ENCODE results near the gene SC5D.

The SC5D gene

DNA sequence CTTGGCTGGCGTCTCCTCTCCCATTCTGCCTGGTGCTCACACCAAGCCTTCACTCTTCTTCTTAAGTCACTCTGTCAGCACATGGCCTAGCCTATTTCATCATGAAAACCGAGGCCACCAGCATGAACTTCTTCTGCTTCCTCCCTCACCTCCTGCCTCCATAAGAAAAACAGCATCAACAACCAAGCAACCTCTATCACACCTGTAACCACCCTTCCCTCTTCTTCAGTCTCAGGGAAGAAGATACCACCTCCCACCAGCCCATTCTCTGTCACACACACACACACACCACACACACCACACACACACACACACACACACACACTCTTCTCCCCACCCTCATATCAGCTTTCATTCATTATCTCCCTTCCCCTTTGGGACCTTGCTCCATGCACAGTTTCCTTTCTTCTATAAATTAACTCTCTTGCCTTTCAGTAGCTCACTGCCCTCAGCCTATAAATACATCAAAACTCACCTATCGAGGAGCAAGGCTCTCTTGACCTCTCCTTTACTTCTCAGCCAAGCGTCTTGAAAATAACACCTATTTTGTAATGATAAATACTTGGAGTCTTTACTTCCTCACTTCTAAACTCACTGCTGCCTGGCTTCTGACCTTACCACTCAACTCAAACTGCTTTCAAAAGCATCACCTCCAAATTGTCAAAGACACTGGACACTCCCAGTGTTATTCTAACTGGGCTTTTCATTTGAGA, 36.6 kb downstream of the SC5D start:
- Mint-ChIP-seq H3K27me3 (ENCODE audit: low read depth) (no peaks in the 10 kb centered on the region), H3K4me3 (no peak overlapping the region)

DNA sequence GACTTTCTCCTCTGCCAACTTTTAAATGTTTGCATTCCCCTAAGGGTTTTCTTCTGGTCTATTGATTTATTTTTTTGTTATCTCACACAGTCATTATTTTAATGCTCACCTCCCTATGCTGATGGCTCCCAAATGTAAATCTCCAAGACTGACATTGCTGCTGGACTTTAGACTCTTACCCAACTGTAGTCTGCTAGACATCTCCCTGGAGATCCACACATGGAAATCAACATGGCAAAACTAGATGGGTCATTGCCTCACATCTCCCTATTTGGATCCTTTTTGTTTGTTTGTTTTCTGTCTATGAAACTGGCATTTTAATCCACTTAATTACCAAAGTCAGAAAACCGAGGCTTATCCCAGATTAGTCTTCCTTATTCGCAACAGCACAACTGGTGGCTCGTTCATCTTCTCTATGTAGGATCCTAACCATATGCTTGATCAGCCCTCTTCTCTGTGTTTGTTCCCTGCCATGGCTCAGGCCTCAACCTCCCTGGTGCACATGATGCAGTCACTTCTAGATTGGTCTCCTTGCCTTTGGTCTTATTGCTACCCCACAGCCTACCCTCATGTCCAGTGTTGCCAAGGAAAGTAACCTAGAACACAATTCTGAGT, 37.3 kb downstream of the SC5D start:
- H3K27me3 Mint-ChIP-seq (ENCODE audit: low read depth), result no peaks in the 10 kb centered on the region
- no peaks in the 10 kb centered on the region for H3K4me1 Mint-ChIP-seq (ENCODE audit: low read depth)
- no peaks in the 10 kb centered on the region for H3K36me3 Mint-ChIP-seq (ENCODE audit: low read depth)
- no peak overlapping the region for H3K27ac Mint-ChIP-seq
- no peaks in the 10 kb centered on the region for H3K9me3 Mint-ChIP-seq
- H3K4me3 Mint-ChIP-seq, result no peak overlapping the region

More for the DNA sequence above, 36.6 kb downstream of the SC5D start:
- H3K4me1 Mint-ChIP-seq (ENCODE audit: low read depth), result no peaks in the 10 kb centered on the region
- no peaks in the 10 kb centered on the region for H3K36me3 Mint-ChIP-seq (ENCODE audit: low read depth)
- H3K9me3 Mint-ChIP-seq, result no peaks in the 10 kb centered on the region
- no peak overlapping the region for H3K27ac Mint-ChIP-seq

DNA sequence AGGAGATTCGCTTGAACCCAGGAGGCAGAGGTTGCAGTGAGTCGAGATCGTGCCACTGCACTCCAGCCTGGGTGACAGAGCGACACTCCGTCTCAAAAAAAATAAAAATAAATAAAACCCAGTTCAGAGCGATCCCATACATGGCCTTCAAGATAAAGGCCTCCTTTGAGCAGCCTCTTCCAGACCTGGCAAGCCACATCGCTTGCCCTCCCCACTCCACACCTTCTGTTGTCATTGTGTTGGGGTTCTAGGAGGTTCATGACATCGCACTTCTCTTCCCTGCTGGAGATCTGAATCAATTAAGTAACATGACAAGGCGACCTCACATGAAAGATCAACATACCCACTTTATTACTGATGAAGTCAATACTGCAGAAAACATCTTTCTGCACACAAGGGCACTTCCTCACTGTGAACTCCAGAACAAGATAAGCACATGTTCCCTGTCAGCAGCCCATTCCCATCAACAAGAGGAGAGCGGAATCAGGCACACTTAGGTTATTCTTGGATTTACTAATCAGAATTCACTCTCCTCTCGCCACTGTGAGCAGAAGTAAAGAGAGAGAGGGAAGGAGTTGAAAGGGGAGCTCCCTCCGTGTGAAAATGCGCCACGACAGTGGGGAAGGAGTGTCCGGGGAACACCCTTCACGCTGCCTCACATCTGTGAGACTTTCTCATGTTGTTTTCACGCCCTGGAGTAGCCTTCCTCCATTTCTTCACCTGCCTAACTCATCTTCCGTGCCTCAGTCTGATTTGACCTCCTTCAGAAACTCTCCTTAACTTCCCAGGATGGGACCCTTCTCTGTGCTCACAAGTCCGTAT, 38.3 kb downstream of the SC5D start:
- Mint-ChIP-seq H3K27me3 (ENCODE audit: low read depth) (no peaks in the 10 kb centered on the region), H3K4me1 (ENCODE audit: low read depth) (peaks cover 2% of the 10 kb centered on the region), H3K36me3 (ENCODE audit: low read depth) (no peaks in the 10 kb centered on the region), H3K4me3 (no peak overlapping the region), H3K27ac (no peak overlapping the region), H3K9me3 (no peaks in the 10 kb centered on the region)

DNA sequence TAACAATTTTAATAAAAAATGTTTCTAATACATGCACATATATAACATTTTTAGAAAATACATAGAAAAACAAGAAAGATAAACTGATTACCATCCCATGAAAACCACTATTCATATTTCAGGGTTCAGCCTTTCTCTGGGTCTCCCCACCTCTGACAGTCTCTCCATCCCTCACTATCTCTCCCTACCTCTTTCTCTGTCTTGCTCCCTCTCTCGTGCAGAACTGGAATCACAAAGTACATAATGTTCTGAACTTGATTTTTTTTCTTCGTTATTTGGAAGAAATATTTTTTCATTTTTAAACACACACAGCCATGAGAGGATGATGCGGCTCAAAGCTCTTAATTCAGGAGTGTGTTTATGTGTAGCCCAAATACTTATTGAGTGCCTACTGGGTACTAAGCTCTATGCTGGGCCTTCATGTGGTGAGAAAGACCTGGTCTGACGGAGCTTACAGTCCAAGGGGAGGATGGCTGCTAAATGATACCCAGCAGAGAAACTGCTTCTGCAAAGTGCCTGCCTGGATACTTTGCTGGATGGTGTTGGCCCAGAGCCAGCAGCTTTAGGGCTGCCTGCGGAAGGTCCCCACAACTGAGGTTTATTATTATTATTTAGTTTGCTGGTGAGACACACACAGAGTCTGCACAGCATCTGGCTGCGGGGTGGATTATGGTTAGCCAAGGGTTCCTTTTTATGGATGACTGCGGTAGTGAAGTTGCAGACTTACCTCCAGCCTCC, 42.6 kb downstream of the SC5D start:
- H3K4me3 Mint-ChIP-seq, result no peak overlapping the region
- H3K27ac Mint-ChIP-seq, result no peak overlapping the region

DNA sequence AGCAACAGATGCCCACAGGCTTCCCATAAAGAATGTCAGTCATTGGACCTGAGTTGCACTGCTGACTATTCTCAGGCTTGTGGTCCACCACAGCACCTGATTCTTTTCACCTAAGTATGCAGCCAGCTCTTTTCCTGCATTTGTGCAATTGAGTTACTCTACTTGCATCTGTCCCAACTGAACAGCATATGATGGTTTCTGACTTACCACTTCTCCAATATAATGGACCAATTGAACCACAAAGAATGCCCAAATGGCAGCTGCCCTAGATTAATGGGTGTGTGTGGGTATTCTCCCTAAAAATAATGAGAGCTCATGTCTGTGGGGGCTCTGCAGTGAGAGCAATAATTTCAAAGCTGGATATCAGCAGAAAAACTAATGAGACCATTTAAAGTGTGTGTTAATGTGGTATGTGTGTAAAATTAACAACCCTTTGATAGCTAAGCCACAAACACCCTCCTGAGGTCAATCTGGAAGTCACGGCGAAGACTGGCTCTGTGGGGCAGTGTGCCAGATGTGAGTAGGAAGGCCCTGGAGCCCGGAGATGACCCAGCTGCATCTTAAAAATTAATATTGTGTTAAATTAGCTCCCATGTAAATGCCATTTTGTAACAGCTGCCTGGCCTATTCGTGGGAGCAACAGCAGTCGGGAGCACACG, 43.8 kb downstream of the SC5D start:
- no peaks in the 10 kb centered on the region for H3K36me3 Mint-ChIP-seq (ENCODE audit: low read depth)
- no peak overlapping the region for H3K4me3 Mint-ChIP-seq
- no peaks in the 10 kb centered on the region for H3K27me3 Mint-ChIP-seq (ENCODE audit: low read depth)
- H3K9me3 Mint-ChIP-seq, result no peaks in the 10 kb centered on the region
- no peak overlapping the region for H3K27ac Mint-ChIP-seq
- peaks cover 39% of the 10 kb centered on the region for H3K4me1 Mint-ChIP-seq (ENCODE audit: low read depth)

More for the DNA sequence above, 42.6 kb downstream of the SC5D start:
- H3K36me3 Mint-ChIP-seq (ENCODE audit: low read depth), result no peaks in the 10 kb centered on the region
- H3K27me3 Mint-ChIP-seq (ENCODE audit: low read depth), result no peaks in the 10 kb centered on the region
- no peaks in the 10 kb centered on the region for H3K9me3 Mint-ChIP-seq
- peaks cover 32% of the 10 kb centered on the region for H3K4me1 Mint-ChIP-seq (ENCODE audit: low read depth)

DNA sequence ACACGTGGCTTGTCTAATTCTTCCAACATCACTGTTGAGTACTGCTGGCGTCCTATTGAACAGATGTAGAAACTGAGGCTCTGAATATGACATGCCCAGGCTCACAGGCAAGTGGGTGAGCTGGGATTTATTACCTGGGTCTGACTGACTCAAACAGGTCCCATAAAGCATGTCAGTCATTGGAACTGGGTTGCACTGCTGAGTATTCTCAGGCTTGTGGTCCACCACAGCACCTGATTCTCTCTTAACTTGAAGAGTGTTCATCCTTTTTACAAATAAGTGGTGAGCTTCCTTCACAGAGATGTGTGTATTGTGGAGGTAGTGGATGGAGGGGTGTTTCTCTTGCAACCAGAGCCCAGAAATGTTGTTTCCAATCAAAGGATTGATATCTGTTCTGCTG, 44.5 kb downstream of the SC5D start:
- Mint-ChIP-seq H3K4me1 (ENCODE audit: low read depth) (peaks cover 42% of the 10 kb centered on the region), H3K27ac (no peak overlapping the region), H3K4me3 (no peak overlapping the region), H3K9me3 (no peaks in the 10 kb centered on the region), H3K27me3 (ENCODE audit: low read depth) (no peaks in the 10 kb centered on the region), H3K36me3 (ENCODE audit: low read depth) (no peaks in the 10 kb centered on the region)

DNA sequence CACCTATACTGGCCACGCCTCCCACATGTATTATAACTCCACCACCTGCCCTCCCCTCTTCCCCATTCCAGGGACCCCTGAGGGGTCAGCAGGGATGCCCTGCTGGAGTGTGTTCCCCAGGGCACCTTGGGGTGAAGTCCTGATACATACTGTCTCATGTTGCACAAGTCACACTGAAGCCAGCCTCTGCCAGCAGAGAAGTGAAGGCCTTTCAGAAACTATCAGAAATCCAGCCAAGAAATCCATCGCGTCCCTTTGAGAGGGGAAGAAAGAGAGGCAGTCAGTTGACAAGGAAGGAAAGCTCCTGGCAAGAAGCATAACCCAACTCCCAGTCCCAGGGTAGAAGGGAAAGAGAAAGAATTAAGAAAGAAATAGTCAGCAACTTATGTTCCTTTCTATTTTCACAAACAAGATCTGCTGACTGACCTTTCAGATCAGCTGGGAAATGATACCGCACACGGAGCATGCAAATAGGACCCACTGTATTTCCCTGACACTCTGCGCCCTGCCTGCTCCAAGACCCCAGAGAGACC, 45.2 kb downstream of the SC5D start:
- Mint-ChIP-seq H3K4me3 (no peak overlapping the region), H3K4me1 (ENCODE audit: low read depth) (peaks cover 43% of the 10 kb centered on the region), H3K27me3 (ENCODE audit: low read depth) (no peaks in the 10 kb centered on the region), H3K36me3 (ENCODE audit: low read depth) (no peaks in the 10 kb centered on the region), H3K9me3 (no peaks in the 10 kb centered on the region), H3K27ac (no peak overlapping the region)

DNA sequence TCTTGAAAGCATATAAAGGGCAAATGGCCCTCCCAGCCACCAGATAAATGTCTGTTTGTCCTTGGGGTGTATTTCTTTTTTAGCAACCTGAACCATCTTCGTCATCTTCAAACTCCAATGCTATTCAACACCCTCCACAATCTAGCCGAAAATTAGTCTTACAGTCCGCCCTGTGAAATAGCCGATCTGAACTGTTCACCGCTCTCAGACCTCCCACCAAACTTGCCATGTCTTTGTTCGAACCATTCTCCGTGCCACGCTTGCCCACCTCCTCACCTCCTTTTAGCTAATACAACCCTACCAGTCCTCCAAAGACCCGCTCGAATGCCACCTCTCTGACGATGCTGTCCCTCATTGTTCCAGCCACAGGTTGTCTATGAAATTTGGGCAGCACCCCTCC, 46.0 kb downstream of the SC5D start:
- Mint-ChIP-seq H3K27me3 (ENCODE audit: low read depth) (no peaks in the 10 kb centered on the region), H3K4me3 (no peak overlapping the region), H3K27ac (no peak overlapping the region), H3K36me3 (ENCODE audit: low read depth) (no peaks in the 10 kb centered on the region), H3K9me3 (no peaks in the 10 kb centered on the region), H3K4me1 (ENCODE audit: low read depth) (peaks cover 43% of the 10 kb centered on the region)

DNA sequence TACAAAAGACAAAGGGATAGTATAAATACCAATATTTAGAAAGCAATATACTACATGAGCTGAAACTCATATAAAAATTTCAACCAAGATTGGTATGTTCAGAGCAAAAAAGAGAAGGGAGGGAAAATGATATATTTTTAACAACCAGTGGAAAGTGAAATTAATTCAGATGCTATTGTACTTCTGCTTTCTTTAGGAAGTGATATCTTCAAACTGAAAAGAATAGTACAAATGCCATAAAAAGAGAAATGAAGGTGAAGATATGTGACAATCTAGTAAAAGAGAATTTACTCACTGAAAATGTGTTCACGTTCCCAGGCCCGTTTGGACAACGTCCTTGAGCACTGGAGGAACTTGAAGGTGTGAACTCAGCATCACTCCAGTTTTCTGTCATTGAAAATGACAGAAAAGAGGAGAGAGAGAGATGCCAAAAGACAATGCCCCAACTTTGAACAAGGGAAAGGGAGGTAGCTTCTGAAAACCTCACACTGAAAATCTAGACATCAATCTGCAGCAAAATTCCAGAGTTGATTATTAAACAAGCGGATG, 47.5 kb downstream of the SC5D start:
- no peaks in the 10 kb centered on the region for H3K36me3 Mint-ChIP-seq (ENCODE audit: low read depth)
- no peak overlapping the region for H3K27ac Mint-ChIP-seq
- H3K9me3 Mint-ChIP-seq, result no peaks in the 10 kb centered on the region
- no peak overlapping the region for H3K4me3 Mint-ChIP-seq
- no peaks in the 10 kb centered on the region for H3K27me3 Mint-ChIP-seq (ENCODE audit: low read depth)
- peaks cover 47% of the 10 kb centered on the region for H3K4me1 Mint-ChIP-seq (ENCODE audit: low read depth)

DNA sequence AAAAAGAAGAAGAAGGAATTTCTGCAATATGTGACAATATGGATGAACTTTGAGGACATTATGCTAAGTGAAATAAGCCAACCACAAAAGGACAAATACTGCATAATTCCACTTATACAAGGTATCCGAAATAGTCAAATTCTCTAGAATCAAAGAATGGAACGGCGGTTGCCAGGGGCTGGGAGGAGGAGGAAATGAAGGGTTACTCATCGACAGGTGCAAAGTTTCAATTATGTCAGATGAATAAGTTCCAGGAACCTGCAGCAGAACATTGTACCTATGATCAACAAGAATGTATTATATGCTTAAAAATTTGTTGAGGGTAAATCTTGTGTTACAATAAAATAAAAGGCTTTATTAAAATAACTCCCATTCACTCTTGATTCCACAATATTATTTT, 49.0 kb downstream of the SC5D start:
- H3K27ac Mint-ChIP-seq, result peak overlapping the region; percentile 10
- peaks cover 40% of the 10 kb centered on the region for H3K4me1 Mint-ChIP-seq (ENCODE audit: low read depth)
- H3K4me3 Mint-ChIP-seq, result peak overlapping the region; percentile 18
- no peaks in the 10 kb centered on the region for H3K9me3 Mint-ChIP-seq
- H3K27me3 Mint-ChIP-seq (ENCODE audit: low read depth), result no peaks in the 10 kb centered on the region
- H3K36me3 Mint-ChIP-seq (ENCODE audit: low read depth), result no peaks in the 10 kb centered on the region

DNA sequence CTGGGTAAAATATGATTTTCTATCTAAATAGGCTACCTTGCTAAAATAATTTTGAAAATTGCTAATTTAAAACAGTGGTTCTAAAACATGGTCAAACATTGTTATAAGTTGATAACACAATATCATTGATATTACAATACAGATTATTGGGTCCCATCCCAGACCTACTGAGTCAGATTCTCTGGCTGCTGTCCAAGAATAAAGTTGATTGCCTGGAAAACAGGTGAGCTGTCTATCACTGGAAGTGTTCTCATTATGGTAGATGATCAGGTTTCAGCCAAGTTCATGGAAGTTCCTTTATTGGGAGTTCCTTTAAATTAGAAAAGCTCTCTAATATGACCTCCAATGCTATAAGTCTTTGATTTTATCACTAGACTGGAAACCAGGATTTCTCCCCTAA, 52.3 kb downstream of the SC5D start:
- Mint-ChIP-seq H3K27me3 (ENCODE audit: low read depth) (peaks cover 3% of the 10 kb centered on the region), H3K4me1 (ENCODE audit: low read depth) (peaks cover 19% of the 10 kb centered on the region), H3K36me3 (ENCODE audit: low read depth) (no peaks in the 10 kb centered on the region), H3K27ac (peak overlapping the region; percentile 31), H3K9me3 (no peaks in the 10 kb centered on the region), H3K4me3 (no peak overlapping the region)

DNA sequence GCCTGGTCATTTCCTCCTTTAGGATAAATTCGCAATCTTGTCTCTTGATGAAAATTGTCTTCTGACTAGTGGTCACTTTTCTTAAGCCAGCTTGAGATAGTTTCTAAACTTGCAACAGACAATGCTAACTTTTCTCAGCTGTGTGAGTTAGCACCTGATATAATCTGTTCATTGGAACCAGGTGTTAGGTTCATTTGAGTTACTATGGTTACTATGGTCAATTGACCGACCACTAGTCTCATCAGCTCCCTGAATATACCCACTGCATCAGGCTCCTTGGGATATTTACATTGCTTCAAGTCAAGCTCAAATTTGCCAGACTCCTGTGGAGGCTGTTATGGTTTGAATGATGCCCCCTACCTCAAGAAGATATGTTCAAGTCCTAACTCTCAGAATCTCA, 54.5 kb downstream of the SC5D start:
- Mint-ChIP-seq H3K9me3 (no peaks in the 10 kb centered on the region), H3K27me3 (ENCODE audit: low read depth) (peaks cover 3% of the 10 kb centered on the region), H3K4me3 (no peak overlapping the region), H3K36me3 (ENCODE audit: low read depth) (no peaks in the 10 kb centered on the region), H3K4me1 (ENCODE audit: low read depth) (peaks cover 7% of the 10 kb centered on the region), H3K27ac (no peak overlapping the region)

DNA sequence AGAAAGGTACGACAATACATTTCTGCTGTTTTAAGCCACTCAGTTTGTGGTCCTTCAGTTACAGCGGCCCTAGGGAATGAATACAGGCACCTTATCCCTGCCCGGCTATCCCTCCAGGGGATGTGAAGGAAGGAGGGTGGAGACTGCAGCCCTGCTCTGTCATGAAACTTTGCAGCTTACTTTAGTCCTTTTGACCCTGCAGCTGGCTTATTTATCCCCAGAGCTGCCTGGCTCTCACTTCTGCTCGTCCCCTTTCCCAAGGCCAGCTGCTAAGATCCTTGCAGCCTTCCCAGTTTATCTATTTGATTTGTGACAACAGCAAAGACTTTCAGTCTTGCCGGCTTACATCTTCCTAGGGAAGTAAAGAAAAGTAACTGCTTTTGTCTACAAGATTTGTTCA, 55.2 kb downstream of the SC5D start:
- Mint-ChIP-seq H3K4me3 (no peak overlapping the region), H3K27me3 (ENCODE audit: low read depth) (peaks cover 3% of the 10 kb centered on the region), H3K9me3 (no peaks in the 10 kb centered on the region), H3K36me3 (ENCODE audit: low read depth) (no peaks in the 10 kb centered on the region), H3K4me1 (ENCODE audit: low read depth) (peaks cover 6% of the 10 kb centered on the region), H3K27ac (no peak overlapping the region)

Measured in T-helper 1 cell treated with Interleukin-12 subunit alpha and Interleukin-12 subunit beta and Interleukin-4 antibody, amounts not matched to agents 30 μg/mL and 1 μg/mL, for 36 hours (primary cell).